HepG2 (cell line): ENCODE measurements around the gene KRT36. TPM values are rescaled to one million over a fixed set of nuclear protein-coding genes. Genes with fewer than 3 reads are reported as not detected.

Experiments
- ATAC-seq: fragments of 200-7000 bp; cut with Tn5 transposase; 3 replicates; pipeline ENCODE4 v1.9.1; 2020; ENCODE audit warnings: mild to moderate bottlenecking, moderate library complexity
- BruUV-seq: library from RNA; stranded (reverse); fragments of 400-500 nt; replicated peaks from 2 replicates; lab custom pipeline; 2021; lab: Mats Ljungman, UMichigan
- CTCF ChIA-PET: fragments of 300-600 bp; formaldehyde crosslinking; extraction: SDS; loops from one replicate; lab custom pipeline; 2021; ENCODE audit warnings: low total read pairs, inconsistent platforms, low intra/inter-chr PET ratio; lab: Yijun Ruan, JAX
- POLR2A ChIA-PET: fragments of 350-600 bp; sonication (Branson Sonifier 250); formaldehyde crosslinking; loops from one replicate; lab custom pipeline; 2020; ENCODE audit warnings: antibody characterized with exemption, inconsistent platforms; lab: Yijun Ruan, JAX
- DNase-seq: peaks from one replicate; pipeline ENCODE4 v3.0.0-alpha.2; 2015; ENCODE audit warnings: low spot score
- FAIRE-seq: peaks from 3 replicates; lab custom pipeline; 2011; peaks lifted over from hg19 to GRCh38; lab: Jason Lieb, UNC
- H2AFZ ChIP-seq: one replicate; pipeline ENCODE4 v1.6.1; 2011; ENCODE audit warnings: low read length, inconsistent platforms
- H3K27ac ChIP-seq: fragments of 300-600 bp; 3 replicates; pipeline ENCODE4 v1.8.0; 2011; ENCODE audit warnings: mixed run types, mild to moderate bottlenecking, mixed read lengths, low read length, inconsistent platforms; ENCODE audit not compliant: insufficient read depth; ENCODE audit errors: extremely low read length
- H3K27me3 ChIP-seq, 2 experiments: fragments of 200-600 bp in 1 of 2; 2 replicates in 1 of 2; 3 replicates in 1 of 2; pipeline versions ENCODE4 v1.6.0 to v1.8.0; 2011; ENCODE audit warnings: low read length in 2 of 2, mild to moderate bottlenecking in 2 of 2, moderate library complexity in 2 of 2, inconsistent platforms in 1 of 2; ENCODE audit not compliant: insufficient read depth in 2 of 2, control insufficient read depth in 1 of 2
- H3K36me3 ChIP-seq, 2 experiments: fragments of 200-600 bp in 1 of 2; replicated peaks in 1 of 2; 2 replicates in 1 of 2; 3 replicates in 1 of 2; pipeline versions ENCODE4 v1.5.1 to v1.8.0; 2011; ENCODE audit warnings: low read length in 2 of 2, inconsistent platforms in 1 of 2; ENCODE audit not compliant: insufficient read depth in 2 of 2, control insufficient read depth in 1 of 2
- H3K4me1 ChIP-seq: 2 replicates; pipeline ENCODE4 v1.5.1; 2012; ENCODE audit warnings: low read length, inconsistent platforms; ENCODE audit not compliant: insufficient read depth
- H3K4me2 ChIP-seq: 2 replicates; pipeline ENCODE4 v1.6.0; 2011; ENCODE audit warnings: low read depth, low read length, inconsistent platforms
- H3K4me3 ChIP-seq, 3 experiments: fragments of 200-600 bp in 1 of 3; sonication (generic), shearing (Covaris generic) in 1 of 3; replicated peaks in 1 of 3; 2 replicates each; pipeline ENCODE4 v1.5.1; 2011 to 2016; ENCODE audit warnings: low read length in 3 of 3, inconsistent platforms in 2 of 3, low read depth in 2 of 3, mild to moderate bottlenecking in 2 of 3, control low read depth in 1 of 3, mixed read lengths in 1 of 3; ENCODE audit not compliant: insufficient read depth in 1 of 3
- H3K79me2 ChIP-seq: one replicate; pipeline ENCODE4 v1.6.1; 2011; ENCODE audit warnings: low read length, inconsistent platforms; ENCODE audit not compliant: insufficient read depth
- H3K9ac ChIP-seq: 2 replicates; pipeline ENCODE4 v1.6.0; 2011; ENCODE audit warnings: mild to moderate bottlenecking, low read depth, low read length, inconsistent platforms; ENCODE audit not compliant: insufficient read depth
- H3K9me3 ChIP-seq: 2 replicates; pipeline ENCODE4 v1.5.1; 2012; ENCODE audit warnings: mild to moderate bottlenecking, low read length
- H4K20me1 ChIP-seq: 2 replicates; pipeline ENCODE4 v1.6.0; 2011; ENCODE audit warnings: inconsistent platforms, mild to moderate bottlenecking, low read length, moderate library complexity; ENCODE audit not compliant: insufficient read depth
- AKNA ChIP-seq: sonication (generic); formaldehyde crosslinking; IDR thresholded peaks from 2 replicates; pipeline ENCODE4 v1.4.0; 2020; ENCODE audit warnings: missing genetic modification reagents, borderline replicate concordance
- ATF5 ChIP-seq: sonication (generic); formaldehyde crosslinking; IDR thresholded peaks from 2 replicates; pipeline ENCODE4 v1.4.0; 2020; ENCODE audit warnings: mild to moderate bottlenecking, low read depth, missing genetic modification reagents
- DR1 ChIP-seq: sonication (generic); formaldehyde crosslinking; IDR thresholded peaks from 2 replicates; pipeline ENCODE4 v1.8.0; 2021; ENCODE audit warnings: mild to moderate bottlenecking, missing genetic modification reagents, inconsistent platforms
- MEF2D ChIP-seq: sonication (generic); formaldehyde crosslinking; IDR thresholded peaks from 2 replicates; pipeline ENCODE4 v1.5.1; 2020; ENCODE audit warnings: mild to moderate bottlenecking, missing genetic modification reagents
- NONO ChIP-seq, 2 experiments: fragments of 450-650 bp in 1 of 2; sonication (generic) in 1 of 2; formaldehyde crosslinking in 1 of 2; IDR thresholded peaks in 1 of 2; conservative IDR thresholded peaks in 1 of 2; 2 replicates each; pipeline versions ENCODE4 v1.6.1 to v1.8.0; 2017 to 2022; ENCODE audit warnings: mild to moderate bottlenecking in 1 of 2, missing genetic modification reagents in 1 of 2, moderate library complexity in 1 of 2
- NPAS2 ChIP-seq: sonication (generic); formaldehyde crosslinking; IDR thresholded peaks from 2 replicates; pipeline ENCODE4 v1.8.0; 2022; ENCODE audit warnings: mild to moderate bottlenecking, missing genetic modification reagents, borderline replicate concordance
- RORA ChIP-seq: sonication (generic); formaldehyde crosslinking; IDR thresholded peaks from 2 replicates; pipeline ENCODE4 v1.5.0; 2020; ENCODE audit warnings: mild to moderate bottlenecking, missing genetic modification reagents, moderate library complexity
- SNAI1 ChIP-seq: sonication (generic); formaldehyde crosslinking; IDR thresholded peaks from 2 replicates; pipeline ENCODE4 v1.5.0; 2020; ENCODE audit warnings: mild to moderate bottlenecking, missing genetic modification reagents, borderline replicate concordance
- TFDP1 ChIP-seq: IDR thresholded peaks from 2 replicates; pipeline ENCODE4 v1.6.1; 2016; ENCODE audit warnings: missing compliant biosample characterization, missing genetic modification reagents, borderline replicate concordance
- TOE1 ChIP-seq: sonication (generic); formaldehyde crosslinking; IDR thresholded peaks from 2 replicates; pipeline ENCODE4 v1.4.0; 2020; ENCODE audit warnings: mild to moderate bottlenecking, missing genetic modification reagents
- ZEB1 ChIP-seq: IDR thresholded peaks from 2 replicates; pipeline ENCODE4 v1.6.1; 2012; ENCODE audit warnings: mild to moderate bottlenecking, low read depth, inconsistent platforms; ENCODE audit not compliant: insufficient replicate concordance
- ZNF20 ChIP-seq: sonication (generic); formaldehyde crosslinking; IDR thresholded peaks from 2 replicates; pipeline ENCODE4 v1.4.0; 2020; ENCODE audit warnings: mild to moderate bottlenecking, moderate library complexity, missing genetic modification reagents
- ZNF337 ChIP-seq: sonication (generic); formaldehyde crosslinking; IDR thresholded peaks from 2 replicates; pipeline ENCODE4 v1.5.1; 2020; ENCODE audit warnings: missing genetic modification reagents, low read depth, mild to moderate bottlenecking, borderline replicate concordance
- ZNF605 ChIP-seq: sonication (generic); formaldehyde crosslinking; IDR thresholded peaks from 2 replicates; pipeline ENCODE4 v1.8.0; 2022; ENCODE audit warnings: mild to moderate bottlenecking, missing genetic modification reagents
- WGBS: methylation state at CpG from one replicate; pipeline ENCODE4 v1.1.6; 2017; ENCODE audit warnings: low lambda C conversion rate; 5-methylcytosine and 5-hydroxymethylcytosine counted together
- in situ Hi-C: cut with HindIII; loops from 2 replicates; pipeline ENCODE4 v1.10.0; 2017; ENCODE audit warnings: low pct_unique_long_range_greater_than_20kb; ENCODE audit not compliant: extremely low pct_ligation_motif_present
- intact Hi-C: fragments of 100-400 bp; cut with micrococcal nuclease; formaldehyde crosslinking; loops from one replicate; pipeline ENCODE4 v1.10.0; 2022; ENCODE audit not compliant: unreplicated experiment
- polyA plus RNA-seq, 8 experiments: library from polyadenylated mRNA; depleted of rRNA in 3 of 8; stranded (reverse) in 7 of 8; unstranded in 1 of 8; fragments of >200 nt; fragmentation: Illumina TruSeq in 4 of 8; extraction: Trizol in 4 of 8; gene quantifications; 2 replicates each; pipeline versions ENCODE4 v1.2.1 to v1.2.3, GENCODE V29; 2011 to 2016; ENCODE audit warnings: low read depth in 4 of 8, missing spikeins in 1 of 8, mixed read lengths in 1 of 8; ENCODE audit not compliant: insufficient read depth in 1 of 8
- total RNA-seq, 5 experiments: library from RNA; depleted of rRNA; stranded (reverse); fragments of >200 nt; fragmentation: Illumina TruSeq; extraction: Trizol; gene quantifications; 2 replicates each; pipeline ENCODE4 v1.2.3, GENCODE V29; 2016; ENCODE audit warnings: low read depth in 1 of 5

Gene KRT36
- total and polyA plus RNA-seq, 2 of the 13 experiments (the other 11 are each of a cell fraction or from before 2014, with no cell fraction given) = not detected

GRCh38 chr17:41529491-41529915 lies 39.8 kb upstream of the KRT36 start:
- CTCF ChIA-PET = interaction anchor here (0.5 kb wide), 1 partner anchor 33 kb away, joined by 3 read pairs; no protein-coding TSS in a partner anchor
- peak overlapping the region; percentile 33 for H3K9ac ChIP-seq
- TF ChIP-seq TOE1 (CRISPR knock-in tag) (no peak), ZNF20 (no peak), ZNF337 (CRISPR knock-in tag) (no peak), MEF2D (CRISPR knock-in tag) (no peak), ATF5 (no peak), TFDP1 (CRISPR knock-in tag) (no peak), DR1 (CRISPR knock-in tag) (no peak), NONO (IDR thresholded peaks at IDR 0.05) (no peak), NONO (CRISPR knock-in tag; conservative IDR thresholded peaks at IDR 0.05) (no peak), ZEB1 (no peak), SNAI1 (CRISPR knock-in tag) (no peak), AKNA (CRISPR knock-in tag) (no peak), RORA (no peak), ZNF605 (CRISPR knock-in tag) (no peak), NPAS2 (CRISPR knock-in tag) (no peak)

More at GRCh38 chr17:41529491-41529915, 39.8 kb upstream of the KRT36 start:
- no peak overlapping the region for H2AFZ ChIP-seq
- peak overlapping the region; percentile 84 for H3K4me2 ChIP-seq
- DNase-seq (no peak), FAIRE-seq (peak; percentile 44), ATAC-seq (no peak; the same call in 2 of the 3 replicates)
- H3K27me3 ChIP-seq = peaks cover 0 to 3% of the 10 kb centered on the region in 2 experiments; a peak in 1 of 5 replicates
- peaks cover 51% of the 10 kb centered on the region for H3K4me1 ChIP-seq
- no peaks in the 10 kb centered on the region for H3K9me3 ChIP-seq
- H3K4me3 ChIP-seq = peak overlapping the region in 1 of 3 experiments; percentile 84; a peak in 2 of 6 replicates
- intact Hi-C loops (loop anchor here (10.0 kb wide), 1 partner anchor 625 kb away; no protein-coding TSS in a partner anchor), in situ Hi-C loops (no loop called here)
- no peaks in the 10 kb centered on the region for H4K20me1 ChIP-seq
- no TSS peak for BruUV-seq
- POLR2A ChIA-PET = interaction anchor here (1.0 to 3.3 kb wide), 8 partner anchors 8 to 627 kb away, joined by 3 to 26 read pairs (median 6); partner anchors contain the start of gene EIF1
- H3K36me3 ChIP-seq = no peaks in the 10 kb centered on the region
- peaks cover 7% of the 10 kb centered on the region for H3K79me2 ChIP-seq
- H3K27ac ChIP-seq = peak overlapping the region; percentile 7
- WGBS = 6% methylated on average over 5 of the region's 5 CpGs
